Vagina (tissue), 2 donors: ENCODE results near the gene TTC32. TPM values are rescaled to one million over a fixed set of nuclear protein-coding genes. Genes with fewer than 3 reads are reported as not detected.
"Not testable (repeated sequence)": the region's sequence is repeated elsewhere in the genome, so short reads cannot be mapped to it uniquely, and the experiment has no call there.

Experiments
- DNase-seq, 2 donors: peaks; one replicate each; pipeline ENCODE4 v3.0.0-alpha.2; 2017; ENCODE audit errors: extremely low spot score in 2 of 2
- H3K27ac ChIP-seq: fragments of 200-600 bp; sonication (generic); one replicate; pipeline ENCODE4 v1.5.1; 2019
- H3K27me3 ChIP-seq: fragments of 200-600 bp; sonication (generic); one replicate; pipeline ENCODE4 v1.5.1; 2019
- H3K36me3 ChIP-seq, 2 donors: fragments of 200-600 bp; sonication (generic); one replicate each; pipeline ENCODE4 v1.5.1; 2017 to 2019
- H3K4me1 ChIP-seq: fragments of 200-600 bp; sonication (generic); one replicate; pipeline ENCODE4 v1.5.1; 2019
- H3K4me3 ChIP-seq, 2 donors: fragments of 200-600 bp; sonication (generic); 1 replicate in 1 of 2; 2 replicates in 1 of 2; pipeline ENCODE4 v1.5.1; 2016 to 2019
- H3K9me3 ChIP-seq: fragments of 200-600 bp; sonication (generic); one replicate; pipeline ENCODE4 v1.5.1; 2019
- CTCF ChIP-seq, 3 experiments: fragments of 450-650 bp in 2 of 3; fragments of 200-600 bp in 1 of 3; sonication (generic) in 1 of 3; IDR thresholded peaks; one replicate each; pipeline ENCODE4 v1.5.1; 2017 to 2019; ENCODE audit warnings: antibody characterized with exemption in 3 of 3, mild to moderate bottlenecking in 2 of 3, moderate library complexity in 2 of 3
- POLR2A ChIP-seq, 2 donors: fragments of 450-650 bp; IDR thresholded peaks; one replicate each; pipeline ENCODE4 v1.6.1; 2017; ENCODE audit warnings: antibody characterized with exemption in 2 of 2, mild to moderate bottlenecking in 2 of 2, moderate library complexity in 2 of 2
- POLR2AphosphoS5 ChIP-seq, 2 donors: sonication (generic); formaldehyde crosslinking; IDR thresholded peaks; one replicate each; pipeline ENCODE4 v1.9.0; 2017; ENCODE audit warnings: antibody characterized with exemption in 2 of 2, mild to moderate bottlenecking in 2 of 2, low read depth in 1 of 2; ENCODE audit not compliant: insufficient read depth in 1 of 2
- intact Hi-C: fragments of 100-400 bp; cut with DNase I; formaldehyde crosslinking; loops from one replicate; pipeline ENCODE4 v1.15.1; 2023
- total RNA-seq: library from RNA; depleted of rRNA; stranded (reverse); fragments of >200 nt; gene quantifications from one replicate; pipeline ENCODE4 v1.2.3, GENCODE V29; 2016

TTC32 gene
- total RNA-seq, 1 donor from 2014 or later = 15.2 TPM

DNA sequence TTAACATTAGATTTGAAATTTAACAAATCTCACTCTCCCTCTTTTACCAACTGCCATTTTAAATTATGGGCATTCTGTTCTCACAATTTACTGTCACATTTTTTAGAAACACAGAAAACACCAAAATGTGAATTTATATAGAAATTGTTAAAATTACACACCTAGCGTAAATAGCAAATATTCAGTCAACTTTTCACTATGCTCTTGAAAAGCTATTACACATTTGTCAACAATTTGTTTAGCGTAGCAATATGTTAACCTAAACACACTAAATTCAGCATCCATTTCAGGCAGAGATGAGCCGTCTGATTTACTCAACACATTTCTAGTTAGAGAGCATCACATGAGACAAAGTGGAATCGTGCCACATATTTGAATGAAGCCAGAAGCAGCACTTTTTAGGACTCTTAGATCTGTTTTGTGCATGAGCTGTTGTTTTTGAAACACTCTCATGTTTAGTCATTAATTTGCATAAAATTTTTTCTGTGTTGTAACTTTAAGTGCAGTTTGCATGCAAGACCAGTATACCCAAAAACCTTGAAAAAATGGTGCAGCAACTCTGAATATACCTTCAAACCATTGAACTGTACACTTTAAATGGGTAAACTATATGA lies 8.2 kb downstream of the TTC32 start:
- no peak for TF ChIP-seq CTCF (IDR thresholded peaks at IDR 0.05)
- no peak for TF ChIP-seq POLR2AphosphoS5 (IDR thresholded peaks at IDR 0.05; ENCODE audit: insufficient read depth in 1 of 2, low read depth in 1 of 2)
- TF ChIP-seq POLR2A (IDR thresholded peaks at IDR 0.05) = no peak
- H3K27ac ChIP-seq = no peak overlapping the region
- no peaks in the 10 kb centered on the region for H3K36me3 ChIP-seq
- intact Hi-C loops = no loop called here
- H3K4me3 ChIP-seq = no peak overlapping the region
- H3K27me3 ChIP-seq = no peaks in the 10 kb centered on the region
- H3K4me1 ChIP-seq = peaks cover 47% of the 10 kb centered on the region
- no peaks in the 10 kb centered on the region for H3K9me3 ChIP-seq
- DNase-seq = no peak

- H3K27me3 ChIP-seq, DNase-seq, H3K4me3 ChIP-seq, H3K9me3 ChIP-seq, H3K27ac ChIP-seq, intact Hi-C loops, H3K36me3 ChIP-seq: not testable (repeated sequence)
- peaks cover 37% of the 10 kb centered on the region for H3K4me1 ChIP-seq
These were observed 9.8 kb downstream of the TTC32 start for GRCh38 chr2:19891971-19892370.

GRCh38 chr2:19890104-19890503 lies 11.7 kb downstream of the TTC32 start:
- TF ChIP-seq POLR2A (IDR thresholded peaks at IDR 0.05) = no peak
- TF ChIP-seq CTCF (IDR thresholded peaks at IDR 0.05) = no peak
- TF ChIP-seq POLR2AphosphoS5 (IDR thresholded peaks at IDR 0.05; ENCODE audit: insufficient read depth in 1 of 2, low read depth in 1 of 2) = no peak
- no peak overlapping the region for H3K27ac ChIP-seq
- no peaks in the 10 kb centered on the region for H3K9me3 ChIP-seq
- intact Hi-C loops = no loop called here
- no peak overlapping the region for H3K4me3 ChIP-seq
- no peak for DNase-seq
- no peaks in the 10 kb centered on the region for H3K36me3 ChIP-seq
- no peaks in the 10 kb centered on the region for H3K27me3 ChIP-seq
- H3K4me1 ChIP-seq = peaks cover 26% of the 10 kb centered on the region

DNA sequence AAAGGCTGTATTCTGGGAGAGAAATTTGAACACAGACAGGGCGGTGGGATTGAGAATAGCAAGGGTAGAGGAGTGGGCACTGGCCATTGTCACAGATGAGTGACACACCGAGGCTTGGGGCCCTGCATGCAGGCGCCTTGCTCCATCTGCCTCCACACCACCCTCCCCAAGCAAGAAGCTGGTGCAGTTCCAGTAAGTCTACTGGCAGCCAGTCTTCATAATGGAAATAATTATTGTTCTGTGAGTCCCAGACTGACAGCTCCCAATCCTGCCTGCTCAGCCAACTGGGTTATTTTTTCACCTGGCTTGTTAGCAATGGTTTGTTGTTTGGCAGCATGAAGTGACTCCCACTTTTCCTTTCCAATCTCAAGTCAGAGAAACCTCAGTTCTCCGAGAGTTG lies 13.0 kb downstream of the TTC32 start:
- intact Hi-C loops = no loop called here
- Histone ChIP-seq H3K36me3 (no peaks in the 10 kb centered on the region), H3K27ac (no peak overlapping the region), H3K4me3 (no peak overlapping the region), H3K4me1 (peaks cover 18% of the 10 kb centered on the region), H3K27me3 (no peaks in the 10 kb centered on the region), H3K9me3 (no peaks in the 10 kb centered on the region)
- DNase-seq = no peak
- TF ChIP-seq POLR2A (IDR thresholded peaks at IDR 0.05) = no peak
- no peak for TF ChIP-seq POLR2AphosphoS5 (IDR thresholded peaks at IDR 0.05; ENCODE audit: insufficient read depth in 1 of 2, low read depth in 1 of 2)
- TF ChIP-seq CTCF (IDR thresholded peaks at IDR 0.05) = no peak

- intact Hi-C loops = no loop called here
- no peaks in the 10 kb centered on the region for H3K36me3 ChIP-seq
- TF ChIP-seq POLR2A (IDR thresholded peaks at IDR 0.05) = no peak
- TF ChIP-seq POLR2AphosphoS5 (IDR thresholded peaks at IDR 0.05; ENCODE audit: insufficient read depth in 1 of 2, low read depth in 1 of 2) = no peak
- TF ChIP-seq CTCF (IDR thresholded peaks at IDR 0.05) = no peak
These were observed 14.3 kb downstream of the TTC32 start for GRCh38 chr2:19887510-19887909.

More at GRCh38 chr2:19887510-19887909, 14.3 kb downstream of the TTC32 start:
- Histone ChIP-seq H3K27ac (no peak overlapping the region), H3K4me1 (peaks cover 15% of the 10 kb centered on the region), H3K27me3 (no peaks in the 10 kb centered on the region), H3K9me3 (no peaks in the 10 kb centered on the region), H3K4me3 (no peak overlapping the region)
- no peak for DNase-seq
